ENCODE data around the gene IL25.
"Not testable (repeated sequence)": the region's sequence is repeated elsewhere in the genome, so short reads cannot be mapped to it uniquely, and the experiment has no call there.

The IL25 gene

GRCh38 chr14:23384364-23385080, 11.9 kb downstream of the IL25 start:
- Histone ChIP-seq H3K36me3 (ENCODE audit: control insufficient read depth, insufficient read depth, low read length) (no peaks in the 10 kb centered on the region), H3K9me3 (ENCODE audit: control insufficient read depth, low read length) (no peaks in the 10 kb centered on the region), H3K4me1 (ENCODE audit: control insufficient read depth, insufficient read depth, low read length, poor library complexity, severe bottlenecking) (no peaks in the 10 kb centered on the region), H3K4me3 (ENCODE audit: extremely low read depth, insufficient read depth, low read length, poor library complexity, severe bottlenecking) (no peak overlapping the region), H3K27ac (ENCODE audit: low read depth, low read length, severe bottlenecking) (no peak overlapping the region)
- WGBS, 2 experiments (ENCODE audit: insufficient coverage in 2 of 2): 89 to 93% methylated on average over 24 to 27 of the region's 29 CpGs

GRCh38 chr14:23385244-23385641, 12.6 kb downstream of the IL25 start:
- no peak overlapping the region for H3K4me3 ChIP-seq (ENCODE audit: extremely low read depth, insufficient read depth, low read length, poor library complexity, severe bottlenecking)
- no peak overlapping the region for H3K27ac ChIP-seq (ENCODE audit: low read depth, low read length, severe bottlenecking)
- 100% methylated on average over 1 of the region's 2 CpGs for WGBS, 2 experiments (ENCODE audit: insufficient coverage in 2 of 2)
- H3K4me1 ChIP-seq (ENCODE audit: control insufficient read depth, insufficient read depth, low read length, poor library complexity, severe bottlenecking): no peaks in the 10 kb centered on the region
- H3K36me3 ChIP-seq (ENCODE audit: control insufficient read depth, insufficient read depth, low read length): no peaks in the 10 kb centered on the region
- H3K9me3 ChIP-seq (ENCODE audit: control insufficient read depth, low read length): no peaks in the 10 kb centered on the region

- H3K27ac ChIP-seq (ENCODE audit: low read depth, low read length, severe bottlenecking): no peak overlapping the region
- H3K9me3 ChIP-seq (ENCODE audit: control insufficient read depth, low read length): no peaks in the 10 kb centered on the region
- no peaks in the 10 kb centered on the region for H3K4me1 ChIP-seq (ENCODE audit: control insufficient read depth, insufficient read depth, low read length, poor library complexity, severe bottlenecking)
- WGBS, 2 experiments (ENCODE audit: insufficient coverage in 2 of 2): 92 to 94% methylated on average over 12 to 18 of the region's 18 CpGs
- H3K36me3 ChIP-seq (ENCODE audit: control insufficient read depth, insufficient read depth, low read length): no peaks in the 10 kb centered on the region
- H3K4me3 ChIP-seq (ENCODE audit: extremely low read depth, insufficient read depth, low read length, poor library complexity, severe bottlenecking): no peak overlapping the region
Measured at GRCh38 chr14:23385642-23386265, 13.1 kb downstream of the IL25 start.

- not testable (repeated sequence) for H3K36me3 ChIP-seq (ENCODE audit: control insufficient read depth, insufficient read depth, low read length); H3K9me3 ChIP-seq (ENCODE audit: control insufficient read depth, low read length); H3K4me3 ChIP-seq (ENCODE audit: extremely low read depth, insufficient read depth, low read length, poor library complexity, severe bottlenecking); H3K4me1 ChIP-seq (ENCODE audit: control insufficient read depth, insufficient read depth, low read length, poor library complexity, severe bottlenecking); H3K27ac ChIP-seq (ENCODE audit: low read depth, low read length, severe bottlenecking)
- WGBS, 2 experiments (ENCODE audit: insufficient coverage in 2 of 2): 92 to 98% methylated on average over 5 to 9 of the region's 17 CpGs
Measured at GRCh38 chr14:23386266-23386657, 13.7 kb downstream of the IL25 start.

- Histone ChIP-seq H3K36me3 (ENCODE audit: control insufficient read depth, insufficient read depth, low read length) (no peaks in the 10 kb centered on the region), H3K4me3 (ENCODE audit: extremely low read depth, insufficient read depth, low read length, poor library complexity, severe bottlenecking) (no peak overlapping the region), H3K4me1 (ENCODE audit: control insufficient read depth, insufficient read depth, low read length, poor library complexity, severe bottlenecking) (no peaks in the 10 kb centered on the region), H3K27ac (ENCODE audit: low read depth, low read length, severe bottlenecking) (no peak overlapping the region), H3K9me3 (ENCODE audit: control insufficient read depth, low read length) (no peaks in the 10 kb centered on the region)
- 100% methylated on average over 1 of the region's 1 CpG; no CpG with 5 or more reads in 1 of the 2 experiments for WGBS, 2 experiments (ENCODE audit: insufficient coverage in 2 of 2)
Measured at GRCh38 chr14:23386999-23387398, 14.4 kb downstream of the IL25 start.

GRCh38 chr14:23387916-23388882, 15.6 kb downstream of the IL25 start:
- 94 to 96% methylated on average over 20 to 22 of the region's 26 CpGs for WGBS, 2 experiments (ENCODE audit: insufficient coverage in 2 of 2)
- Histone ChIP-seq H3K36me3 (ENCODE audit: control insufficient read depth, insufficient read depth, low read length) (no peaks in the 10 kb centered on the region), H3K4me1 (ENCODE audit: control insufficient read depth, insufficient read depth, low read length, poor library complexity, severe bottlenecking) (no peaks in the 10 kb centered on the region), H3K27ac (ENCODE audit: low read depth, low read length, severe bottlenecking) (no peak overlapping the region), H3K4me3 (ENCODE audit: extremely low read depth, insufficient read depth, low read length, poor library complexity, severe bottlenecking) (no peak overlapping the region), H3K9me3 (ENCODE audit: control insufficient read depth, low read length) (no peaks in the 10 kb centered on the region)

GRCh38 chr14:23388996-23389395, 16.4 kb downstream of the IL25 start:
- H3K36me3 ChIP-seq (ENCODE audit: control insufficient read depth, insufficient read depth, low read length): no peaks in the 10 kb centered on the region
- WGBS, 2 experiments (ENCODE audit: insufficient coverage in 2 of 2): 60 to 78% methylated on average over 1 to 2 of the region's 8 CpGs
- no peaks in the 10 kb centered on the region for H3K4me1 ChIP-seq (ENCODE audit: control insufficient read depth, insufficient read depth, low read length, poor library complexity, severe bottlenecking)
- no peaks in the 10 kb centered on the region for H3K9me3 ChIP-seq (ENCODE audit: control insufficient read depth, low read length)
- no peak overlapping the region for H3K4me3 ChIP-seq (ENCODE audit: extremely low read depth, insufficient read depth, low read length, poor library complexity, severe bottlenecking)
- H3K27ac ChIP-seq (ENCODE audit: low read depth, low read length, severe bottlenecking): no peak overlapping the region

GRCh38 chr14:23389396-23389795, 16.8 kb downstream of the IL25 start:
- no peak overlapping the region for H3K27ac ChIP-seq (ENCODE audit: low read depth, low read length, severe bottlenecking)
- H3K36me3 ChIP-seq (ENCODE audit: control insufficient read depth, insufficient read depth, low read length): no peaks in the 10 kb centered on the region
- no peaks in the 10 kb centered on the region for H3K9me3 ChIP-seq (ENCODE audit: control insufficient read depth, low read length)
- 86 to 92% methylated on average over 8 to 9 of the region's 12 CpGs for WGBS, 2 experiments (ENCODE audit: insufficient coverage in 2 of 2)
- no peaks in the 10 kb centered on the region for H3K4me1 ChIP-seq (ENCODE audit: control insufficient read depth, insufficient read depth, low read length, poor library complexity, severe bottlenecking)
- H3K4me3 ChIP-seq (ENCODE audit: extremely low read depth, insufficient read depth, low read length, poor library complexity, severe bottlenecking): no peak overlapping the region

- WGBS, 2 experiments (ENCODE audit: insufficient coverage in 2 of 2): 80% methylated on average over 1 of the region's 19 CpGs; no CpG with 5 or more reads in 1 of the 2 experiments
Measured at GRCh38 chr14:23389871-23390270, 17.3 kb downstream of the IL25 start.

GRCh38 chr14:23392613-23393012, 20.0 kb downstream of the IL25 start:
- Histone ChIP-seq H3K9me3 (ENCODE audit: control insufficient read depth, low read length) (no peaks in the 10 kb centered on the region), H3K4me3 (ENCODE audit: extremely low read depth, insufficient read depth, low read length, poor library complexity, severe bottlenecking) (no peak overlapping the region), H3K36me3 (ENCODE audit: control insufficient read depth, insufficient read depth, low read length) (no peaks in the 10 kb centered on the region), H3K4me1 (ENCODE audit: control insufficient read depth, insufficient read depth, low read length, poor library complexity, severe bottlenecking) (no peaks in the 10 kb centered on the region), H3K27ac (ENCODE audit: low read depth, low read length, severe bottlenecking) (no peak overlapping the region)
- WGBS, 2 experiments (ENCODE audit: insufficient coverage in 2 of 2): 85 to 88% methylated on average over 4 to 5 of the region's 7 CpGs

More at GRCh38 chr14:23389871-23390270, 17.3 kb downstream of the IL25 start:
- H3K4me1 ChIP-seq (ENCODE audit: control insufficient read depth, insufficient read depth, low read length, poor library complexity, severe bottlenecking); H3K36me3 ChIP-seq (ENCODE audit: control insufficient read depth, insufficient read depth, low read length); H3K27ac ChIP-seq (ENCODE audit: low read depth, low read length, severe bottlenecking); H3K4me3 ChIP-seq (ENCODE audit: extremely low read depth, insufficient read depth, low read length, poor library complexity, severe bottlenecking); H3K9me3 ChIP-seq (ENCODE audit: control insufficient read depth, low read length): not testable (repeated sequence)
